Lung (tissue), 12 donors: Measurements from ENCODE around the gene CD72. TPM values are rescaled to one million over a fixed set of nuclear protein-coding genes. Genes with fewer than 3 reads are reported as not detected.
A peak's percentile ranks its signal among the peaks of the same experiment; 100 is the strongest.

Experiments used
- ATAC-seq: fragments of 200-7000 bp; cut with Tn5 transposase; one replicate; pipeline ENCODE4 v1.9.1; 2020; ENCODE audit warnings: moderate number of reproducible peaks; ENCODE audit not compliant: insufficient read depth, low FRiP score
- DNase-seq, 3 donors: peaks; one replicate each; pipeline ENCODE4 v3.0.0-alpha.2; 2013 to 2017
- H3K27ac ChIP-seq, 2 donors: one replicate each; pipeline ENCODE4 v1.5.1; 2013; ENCODE audit warnings: mild to moderate bottlenecking in 2 of 2, moderate library complexity in 2 of 2, control low read depth in 1 of 2, inconsistent platforms in 1 of 2, low read depth in 1 of 2, low read length in 1 of 2
- H3K27me3 ChIP-seq, 3 donors: one replicate each; pipeline ENCODE4 v1.5.1; 2013; ENCODE audit warnings: low read length in 2 of 3; ENCODE audit not compliant: control insufficient read depth in 3 of 3, insufficient read depth in 3 of 3
- H3K36me3 ChIP-seq, 4 donors: one replicate each; pipeline ENCODE4 v1.5.1; 2013; ENCODE audit warnings: low read length in 4 of 4, mild to moderate bottlenecking in 1 of 4, moderate library complexity in 1 of 4; ENCODE audit not compliant: control insufficient read depth in 4 of 4, insufficient read depth in 4 of 4
- H3K4me1 ChIP-seq, 5 donors: one replicate each; pipeline ENCODE4 v1.5.1; 2013; ENCODE audit warnings: low read length in 5 of 5, mild to moderate bottlenecking in 2 of 5, moderate library complexity in 1 of 5; ENCODE audit not compliant: control insufficient read depth in 5 of 5, insufficient read depth in 5 of 5
- H3K4me3 ChIP-seq: one replicate; pipeline ENCODE4 v1.5.1; 2013; ENCODE audit warnings: mild to moderate bottlenecking, control low read depth, moderate library complexity
- H3K9ac ChIP-seq, 2 donors: one replicate each; pipeline ENCODE4 v1.5.1; 2013; ENCODE audit warnings: low read length in 2 of 2, control low read depth in 1 of 2; ENCODE audit not compliant: insufficient read depth in 1 of 2
- H3K9me3 ChIP-seq, 4 donors: one replicate each; pipeline ENCODE4 v1.5.1; 2013; ENCODE audit warnings: low read length in 3 of 4, mild to moderate bottlenecking in 1 of 4, moderate library complexity in 1 of 4; ENCODE audit not compliant: control insufficient read depth in 4 of 4, insufficient read depth in 3 of 4
- WGBS, 2 donors: extraction: QIAGEN DNeasy Blood & Tissue Kit; methylation state at CpG; one replicate each; pipeline ENCODE4 v1.1.7; 2013; 5-methylcytosine and 5-hydroxymethylcytosine counted together
- polyA plus RNA-seq, 2 donors: library from polyadenylated mRNA; stranded (reverse); fragments of 200-250 nt; gene quantifications; one replicate each; pipeline ENCODE4 v1.2.1, GENCODE V29; 2013
- total RNA-seq, 2 donors: library from RNA; depleted of rRNA in 1 of 2; stranded (reverse); fragments of >200 nt in 1 of 2; gene quantifications; one replicate each; pipeline ENCODE4 v1.2.1, GENCODE V29; 2014 to 2021
- TF ChIP-seq, protein P1 (sequence below): IDR thresholded peaks from 2 replicates; pipeline ENCODE4 v1.5.1; 2012; ENCODE audit warnings: mild to moderate bottlenecking; ENCODE audit errors: control extremely low read depth, extremely low read depth
- donor health status: control.
- donor health status: control.
- donor health status: Bipolar disorder and iron deficiency.
- donor health status: healthy.
- donor health status: DM: yes; HTN: yes; CAD: no.

Gene CD72
- total and polyA plus RNA-seq, 4 donors: 3.1 to 10.6 (median 5.9) TPM

DNA sequence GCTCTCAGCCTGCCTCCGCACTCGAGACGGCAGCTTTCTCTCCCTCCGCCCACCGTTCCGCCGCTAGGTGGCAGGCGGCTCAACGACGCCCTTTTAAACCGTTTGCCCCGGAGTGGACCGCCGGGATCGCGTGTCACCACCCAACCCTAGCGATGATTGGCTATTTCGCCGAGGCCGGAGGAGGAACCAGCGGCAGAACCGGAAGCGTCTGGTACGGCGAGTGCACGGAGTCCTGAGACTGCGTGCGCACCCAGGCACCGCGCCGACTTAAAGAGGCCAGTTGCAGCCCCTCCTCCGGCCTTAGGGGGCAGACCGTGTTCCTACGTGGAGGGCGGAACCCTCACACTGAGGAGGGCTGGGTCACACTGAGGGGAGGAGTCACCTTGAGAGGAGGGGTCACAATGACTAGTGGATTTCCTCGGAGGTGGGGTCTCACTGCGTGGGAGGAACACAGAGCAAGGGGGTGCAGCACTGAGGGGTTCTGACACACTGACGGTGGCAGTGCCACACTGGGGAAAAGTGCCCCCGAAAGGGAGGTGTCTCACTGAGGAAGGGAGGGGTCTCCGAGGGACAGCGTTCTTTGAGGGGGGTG, 14.1 kb downstream of the CD72 start:
- Histone ChIP-seq H3K36me3 (peaks cover under 1 to 13% (median 7%) of the 10 kb centered on the region in 4 donors), H3K27me3 (no peaks in the 10 kb centered on the region), H3K27ac (peak overlapping the region; percentile 91), H3K4me3 (peak overlapping the region; percentile 58), H3K4me1 (peaks cover 0 to 29% (median 10%) of the 10 kb centered on the region in 5 donors), H3K9me3 (no peaks in the 10 kb centered on the region), H3K9ac (peak overlapping the region in 1 of 2 donors; percentile 95)
- ATAC-seq: peak; percentile 90
- TF ChIP-seq, protein P1, sequence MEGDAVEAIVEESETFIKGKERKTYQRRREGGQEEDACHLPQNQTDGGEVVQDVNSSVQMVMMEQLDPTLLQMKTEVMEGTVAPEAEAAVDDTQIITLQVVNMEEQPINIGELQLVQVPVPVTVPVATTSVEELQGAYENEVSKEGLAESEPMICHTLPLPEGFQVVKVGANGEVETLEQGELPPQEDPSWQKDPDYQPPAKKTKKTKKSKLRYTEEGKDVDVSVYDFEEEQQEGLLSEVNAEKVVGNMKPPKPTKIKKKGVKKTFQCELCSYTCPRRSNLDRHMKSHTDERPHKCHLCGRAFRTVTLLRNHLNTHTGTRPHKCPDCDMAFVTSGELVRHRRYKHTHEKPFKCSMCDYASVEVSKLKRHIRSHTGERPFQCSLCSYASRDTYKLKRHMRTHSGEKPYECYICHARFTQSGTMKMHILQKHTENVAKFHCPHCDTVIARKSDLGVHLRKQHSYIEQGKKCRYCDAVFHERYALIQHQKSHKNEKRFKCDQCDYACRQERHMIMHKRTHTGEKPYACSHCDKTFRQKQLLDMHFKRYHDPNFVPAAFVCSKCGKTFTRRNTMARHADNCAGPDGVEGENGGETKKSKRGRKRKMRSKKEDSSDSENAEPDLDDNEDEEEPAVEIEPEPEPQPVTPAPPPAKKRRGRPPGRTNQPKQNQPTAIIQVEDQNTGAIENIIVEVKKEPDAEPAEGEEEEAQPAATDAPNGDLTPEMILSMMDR: peak; percentile 86
- WGBS, 2 donors: 0% methylated on average over 41 of the region's 41 CpGs
- DNase-seq: peak; percentile 100

DNA sequence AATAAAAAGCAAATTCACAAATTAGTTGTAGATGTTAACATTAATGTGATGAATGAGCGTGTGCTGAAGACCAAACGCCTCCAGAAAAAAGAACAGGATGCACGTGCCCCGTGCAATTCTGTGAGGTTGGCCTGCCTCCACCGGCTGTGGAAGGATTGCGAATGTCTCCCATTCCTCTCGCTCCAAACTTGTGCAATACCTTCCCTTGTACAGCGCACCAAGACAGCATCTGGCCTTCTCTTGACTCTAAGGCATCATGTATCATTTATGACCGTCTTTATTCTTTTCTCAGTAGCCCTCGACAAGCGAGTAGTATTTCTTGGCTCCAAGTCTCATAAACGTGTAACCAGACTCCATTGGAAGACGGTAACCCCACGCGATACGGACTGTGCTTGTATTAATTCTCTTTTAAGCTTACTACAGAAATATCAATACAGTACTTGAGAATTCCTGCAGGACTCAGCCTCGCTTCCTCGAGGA, 14.7 kb downstream of the CD72 start:
- Histone ChIP-seq H3K36me3 (peaks cover 0 to 13% (median 4%) of the 10 kb centered on the region in 4 donors), H3K27ac (peak overlapping the region; percentile 76 to 89), H3K4me1 (peaks cover 0 to 29% (median 10%) of the 10 kb centered on the region in 5 donors), H3K27me3 (no peaks in the 10 kb centered on the region), H3K9ac (peak overlapping the region in 1 of 2 donors; percentile 79), H3K4me3 (no peak overlapping the region), H3K9me3 (no peaks in the 10 kb centered on the region)
- no peak for ATAC-seq
- TF ChIP-seq, protein P1: no peak
- 3% methylated on average over 18 of the region's 18 CpGs for WGBS, 2 donors
- DNase-seq: peak; percentile 79 to 91 (median 86)

DNA sequence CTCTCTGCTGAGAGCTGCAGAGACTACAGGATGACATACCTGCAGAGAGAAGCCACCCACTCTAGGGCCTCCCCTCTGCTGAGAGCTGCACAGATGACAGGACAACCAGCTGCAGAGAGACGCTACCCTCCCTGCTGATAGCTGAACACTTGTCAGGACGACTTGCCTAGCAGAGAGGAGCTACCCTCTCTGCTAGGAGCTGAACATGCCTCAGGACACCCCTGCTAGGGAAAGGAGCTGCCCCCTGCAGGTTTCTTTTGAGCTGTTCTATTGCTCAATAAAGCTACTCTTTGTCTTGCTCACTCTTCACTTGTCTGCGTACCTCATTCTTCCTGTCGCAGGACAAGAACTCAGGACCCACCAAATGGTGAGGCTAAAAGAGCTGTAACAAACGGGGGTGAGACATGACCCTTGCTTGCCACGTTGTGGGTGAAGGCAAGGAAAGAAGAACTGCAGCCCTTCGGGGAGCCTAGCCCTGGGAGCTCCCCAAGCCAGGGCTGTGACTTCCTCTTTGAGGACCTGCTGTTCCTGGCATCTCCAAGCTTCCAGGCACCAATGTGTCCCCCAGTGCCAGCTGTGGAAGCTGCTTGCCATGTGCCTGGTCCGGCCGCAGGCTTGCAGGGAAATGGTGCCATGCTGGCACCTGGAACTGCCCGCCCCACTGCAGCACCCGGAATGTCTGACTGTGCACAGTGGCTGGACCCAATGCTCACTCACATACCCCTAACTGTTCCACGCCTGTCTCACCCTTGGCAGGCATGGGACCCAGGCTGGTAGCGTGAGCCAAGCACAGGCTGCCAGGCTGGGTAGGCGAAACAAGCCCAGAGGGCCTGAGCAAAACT, 18.2 kb downstream of the CD72 start:
- no peaks in the 10 kb centered on the region for H3K9me3 ChIP-seq
- 78 to 85% methylated on average over 14 of the region's 14 CpGs for WGBS, 2 donors
- TF ChIP-seq, protein P1: no peak
- no peak overlapping the region for H3K4me3 ChIP-seq
- no peaks in the 10 kb centered on the region for H3K36me3 ChIP-seq
- H3K27ac ChIP-seq: no peak overlapping the region
- H3K27me3 ChIP-seq: no peaks in the 10 kb centered on the region
- ATAC-seq (no peak), DNase-seq (no peak)
- H3K4me1 ChIP-seq: peaks cover 0 to 16% (median 1%) of the 10 kb centered on the region in 5 donors
- H3K9ac ChIP-seq: no peak overlapping the region
